SH-SY5Y (cell line): ENCODE data around the gene OMP.

Experiments
- GATA2 ChIP-seq: IDR thresholded peaks from 2 replicates; pipeline ENCODE4 v1.6.1; 2011; ENCODE audit warnings: mild to moderate bottlenecking, low read depth, low read length
- GATA3 ChIP-seq: IDR thresholded peaks from 2 replicates; pipeline ENCODE4 v1.6.1; 2011; ENCODE audit warnings: low read depth, mild to moderate bottlenecking, low read length, moderate library complexity

Gene OMP, protein sequence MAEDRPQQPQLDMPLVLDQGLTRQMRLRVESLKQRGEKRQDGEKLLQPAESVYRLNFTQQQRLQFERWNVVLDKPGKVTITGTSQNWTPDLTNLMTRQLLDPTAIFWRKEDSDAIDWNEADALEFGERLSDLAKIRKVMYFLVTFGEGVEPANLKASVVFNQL

DNA sequence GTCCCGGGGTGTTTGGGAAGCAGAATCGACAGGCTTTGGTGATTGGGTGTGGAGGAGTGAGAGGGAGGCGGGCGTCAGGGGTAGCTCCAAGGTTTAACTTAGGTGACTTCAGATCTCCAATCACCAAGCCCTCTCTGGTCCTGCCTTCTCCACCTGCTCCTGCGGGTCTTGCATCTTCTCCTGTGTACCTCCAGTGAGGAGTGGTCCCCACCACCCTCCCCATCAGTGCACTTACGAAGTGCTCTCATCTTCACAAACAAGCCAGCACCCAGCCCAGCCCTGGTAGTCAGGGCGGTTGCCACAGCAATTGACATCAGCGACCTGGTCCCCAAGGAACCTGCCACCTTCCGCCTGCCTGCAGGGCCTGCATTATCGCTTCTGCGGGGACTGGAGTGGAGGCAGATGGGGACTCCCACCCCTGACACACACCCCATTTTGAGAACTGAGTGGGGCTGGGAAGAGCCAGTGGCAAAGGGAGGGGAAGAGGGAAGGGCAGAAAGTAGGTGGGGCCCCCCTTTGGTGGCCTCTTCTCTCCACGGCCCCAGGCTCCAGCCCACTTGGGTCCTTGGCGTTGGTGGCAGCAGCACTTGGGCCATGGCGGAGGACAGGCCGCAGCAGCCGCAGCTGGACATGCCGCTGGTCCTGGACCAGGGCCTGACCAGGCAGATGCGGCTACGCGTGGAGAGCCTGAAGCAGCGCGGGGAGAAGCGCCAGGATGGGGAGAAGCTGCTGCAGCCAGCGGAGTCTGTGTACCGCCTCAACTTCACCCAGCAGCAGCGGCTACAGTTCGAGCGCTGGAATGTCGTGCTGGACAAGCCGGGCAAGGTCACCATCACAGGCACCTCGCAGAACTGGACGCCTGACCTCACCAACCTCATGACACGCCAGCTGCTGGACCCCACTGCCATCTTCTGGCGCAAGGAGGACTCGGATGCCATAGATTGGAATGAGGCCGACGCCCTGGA is at the start of gene OMP:
Gene OMP (plus strand): TSS at position 595 of the 965 bp plus-strand sequence. CDS start 0 bp downstream, at position 595.
- no peak for TF ChIP-seq GATA2
- no peak for TF ChIP-seq GATA3

DNA sequence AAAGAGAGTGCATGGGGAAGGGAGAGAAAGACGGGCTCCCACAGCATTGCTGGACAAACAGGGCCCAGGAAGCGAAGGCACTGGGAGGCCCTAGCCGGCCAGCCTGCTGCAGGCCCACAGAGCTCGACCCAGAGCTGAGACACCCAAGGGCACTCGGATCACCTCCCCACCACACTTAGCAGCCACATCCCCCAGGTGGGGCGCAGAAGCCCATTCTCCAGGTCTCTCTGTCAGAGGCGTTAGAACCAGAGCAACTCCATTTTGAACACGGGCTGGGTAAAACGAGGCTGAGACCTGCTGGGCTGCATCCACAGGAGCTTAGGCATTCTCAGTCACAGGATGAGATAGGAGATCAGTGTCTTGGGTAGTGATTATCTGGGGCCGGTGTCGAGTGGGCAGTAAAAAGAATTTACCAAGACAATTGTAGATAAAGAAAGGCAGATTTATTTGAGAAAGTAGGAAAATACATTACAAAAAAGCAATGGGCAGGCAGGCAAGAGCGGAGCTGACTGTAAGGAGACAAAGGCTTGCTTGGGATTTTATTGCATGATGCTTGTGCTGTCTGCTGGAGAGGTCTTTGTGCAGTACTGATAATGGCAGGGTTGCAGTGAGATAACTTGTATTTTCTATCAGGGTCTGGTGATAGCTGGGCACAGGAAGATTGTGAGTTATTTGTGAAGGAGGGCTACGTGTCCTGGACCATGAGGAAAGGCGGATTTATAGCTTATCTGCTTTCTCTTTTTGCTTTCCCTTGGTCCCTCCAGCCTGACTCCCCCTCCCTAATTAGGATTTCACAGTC is 49.2 kb upstream of the OMP start:
- TF ChIP-seq GATA2, result no peak
- no peak for TF ChIP-seq GATA3

DNA sequence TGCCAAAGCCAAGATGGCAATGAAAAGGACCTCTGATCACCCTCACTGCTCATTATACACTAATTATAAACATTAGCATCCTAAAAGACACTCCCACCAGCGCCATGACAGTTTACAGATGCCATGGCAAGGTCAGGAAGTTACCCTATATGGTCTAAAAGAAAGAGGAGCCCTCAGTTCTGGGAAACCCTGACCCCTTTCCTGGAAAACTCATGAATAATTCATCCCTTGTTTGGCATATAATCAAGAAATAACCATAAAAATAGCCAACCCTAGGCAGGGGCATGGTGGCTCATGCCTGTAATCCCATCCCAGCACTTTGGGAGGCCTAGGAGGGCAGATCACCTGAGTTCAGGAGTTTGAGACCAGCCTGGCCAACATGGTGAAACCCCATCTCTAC is 48.6 kb upstream of the OMP start:
- no peak for TF ChIP-seq GATA3
- TF ChIP-seq GATA2, result no peak

DNA sequence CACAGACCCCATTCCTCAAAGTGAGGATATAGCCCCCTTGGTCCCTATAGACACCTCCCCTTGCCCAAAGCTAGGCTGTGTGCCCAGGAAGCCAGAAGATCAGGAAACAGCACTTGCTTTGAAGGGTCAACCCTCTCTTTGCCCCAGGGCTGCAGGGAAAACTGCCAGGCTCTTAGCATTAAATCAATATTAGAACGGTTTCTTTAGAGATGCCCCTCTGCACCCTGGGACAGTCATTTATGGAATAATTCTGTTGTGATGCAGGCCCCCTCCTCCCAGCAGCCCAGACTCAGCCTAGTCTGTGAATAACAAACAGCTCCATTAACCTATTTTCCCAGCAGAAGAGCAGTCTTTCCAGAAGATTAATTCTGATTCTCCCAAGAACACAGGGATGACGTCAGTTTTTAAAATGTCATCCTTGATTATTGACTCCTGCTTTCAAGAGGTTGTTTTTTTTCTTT is 47.5 kb upstream of the OMP start:
- TF ChIP-seq GATA2 (no peak), GATA3 (no peak)

DNA sequence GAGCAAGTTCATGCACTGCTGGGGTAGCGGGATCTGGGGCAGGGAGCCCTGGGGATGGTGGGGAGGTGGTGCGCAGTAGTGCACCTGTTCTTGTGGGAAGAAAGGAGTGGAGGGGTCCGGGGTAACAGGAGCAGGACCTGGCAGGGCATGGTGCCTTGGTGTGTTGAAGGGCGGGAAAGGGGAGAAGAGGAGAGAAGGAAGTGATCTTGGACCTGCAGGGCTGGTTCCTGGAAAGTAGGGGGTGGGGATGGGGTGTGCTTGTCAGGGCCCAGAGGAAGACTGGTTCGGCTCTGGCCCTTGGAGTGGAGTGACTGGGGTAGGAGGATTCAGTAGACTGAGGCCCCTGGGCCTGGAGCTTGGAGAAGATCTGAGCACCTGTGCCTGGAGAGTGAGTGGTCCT is 46.7 kb upstream of the OMP start:
- TF ChIP-seq GATA3, result no peak
- TF ChIP-seq GATA2, result no peak

DNA sequence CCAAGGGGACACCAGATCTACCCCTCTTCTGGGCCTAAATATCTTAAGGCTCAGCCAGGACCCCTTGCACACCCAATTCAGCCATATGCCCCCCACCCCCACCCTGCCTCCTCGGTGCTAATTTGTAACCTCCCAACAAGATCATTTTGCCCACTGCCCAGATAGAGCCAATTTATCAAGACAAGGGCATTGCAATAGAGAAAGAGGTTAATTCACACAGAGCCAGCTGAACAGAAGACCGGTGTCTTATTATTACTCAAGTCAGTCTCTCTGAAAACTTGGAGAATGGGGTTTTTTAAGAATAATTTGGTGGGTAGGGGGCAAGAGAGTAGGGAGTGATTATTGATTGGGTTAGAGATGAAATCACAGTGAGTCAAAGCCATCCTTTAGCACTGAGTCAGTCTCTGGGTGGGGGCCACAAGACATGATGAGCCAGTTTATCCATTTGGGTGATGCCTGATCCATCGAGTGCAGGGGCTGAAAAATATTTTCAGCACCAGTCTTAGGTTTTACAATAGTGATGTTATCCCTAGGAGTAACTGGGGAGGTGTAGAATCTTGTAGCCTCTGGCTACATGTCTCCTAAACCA is 45.7 kb upstream of the OMP start:
- TF ChIP-seq GATA2, result no peak
- TF ChIP-seq GATA3, result no peak

DNA sequence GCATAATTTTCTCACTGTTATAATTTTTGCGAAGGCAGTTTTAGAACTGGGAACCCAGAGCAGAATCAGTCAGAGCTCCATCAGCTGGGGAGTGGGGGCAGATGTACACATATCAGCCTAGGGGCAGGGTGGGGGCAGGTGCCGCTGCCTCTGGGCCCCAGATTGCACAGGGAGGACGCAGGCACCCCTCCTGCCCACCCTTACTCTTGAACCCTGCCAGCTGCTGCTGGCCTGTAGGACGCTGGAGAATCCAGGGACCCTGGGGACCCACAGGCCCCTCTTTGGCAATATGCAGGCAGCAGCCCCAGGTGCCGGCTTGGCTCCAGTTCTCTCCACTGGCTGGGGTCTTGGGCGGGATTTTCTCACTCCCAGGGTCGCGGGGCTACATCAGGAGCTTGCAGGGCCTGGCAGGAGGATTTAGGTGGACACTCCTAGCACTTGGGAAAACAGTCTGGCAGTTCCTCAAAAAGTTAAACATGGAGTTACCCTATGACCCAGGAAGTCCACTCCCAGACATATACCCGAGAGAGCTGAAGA is 44.6 kb upstream of the OMP start:
- TF ChIP-seq GATA3 (no peak), GATA2 (no peak)

DNA sequence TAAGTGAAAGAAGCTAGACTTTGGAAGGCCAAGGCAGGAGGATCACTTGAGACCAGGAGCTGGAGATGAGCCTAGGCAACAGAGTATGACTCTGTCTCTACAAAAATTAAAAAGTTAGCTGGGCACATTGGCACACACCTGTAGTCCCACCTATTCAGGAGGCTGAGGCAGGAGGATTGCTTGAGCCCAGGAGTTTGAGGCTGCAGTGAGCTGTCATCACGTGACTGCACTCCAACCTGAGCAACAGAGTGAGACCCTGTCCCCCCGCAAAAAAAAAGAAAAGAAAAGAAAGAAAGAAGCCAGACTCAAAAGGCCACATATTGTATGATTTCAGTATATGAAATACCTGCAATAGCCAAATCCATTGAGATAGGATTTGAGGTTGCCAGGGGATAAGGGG is 43.7 kb upstream of the OMP start:
- TF ChIP-seq GATA3 (no peak), GATA2 (no peak)

DNA sequence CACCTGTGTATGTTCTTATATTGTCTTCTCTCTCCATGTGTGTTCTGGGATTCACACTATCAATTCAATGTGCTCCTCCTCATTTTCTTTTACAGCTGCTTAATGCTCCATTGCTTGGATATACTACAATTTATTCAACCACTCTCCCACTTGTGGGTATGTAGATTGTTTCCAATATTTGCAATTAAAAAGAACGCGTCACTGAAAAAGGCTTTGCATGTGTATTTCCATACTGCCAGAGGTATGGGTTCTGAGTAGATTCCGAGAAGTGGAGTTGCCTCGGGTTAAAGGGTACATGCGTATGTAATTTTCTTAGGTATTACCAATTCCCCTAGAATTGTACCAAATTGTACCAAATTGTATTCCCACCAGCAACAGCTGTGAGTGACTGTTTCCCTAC is 42.8 kb upstream of the OMP start:
- no peak for TF ChIP-seq GATA2
- TF ChIP-seq GATA3, result no peak

DNA sequence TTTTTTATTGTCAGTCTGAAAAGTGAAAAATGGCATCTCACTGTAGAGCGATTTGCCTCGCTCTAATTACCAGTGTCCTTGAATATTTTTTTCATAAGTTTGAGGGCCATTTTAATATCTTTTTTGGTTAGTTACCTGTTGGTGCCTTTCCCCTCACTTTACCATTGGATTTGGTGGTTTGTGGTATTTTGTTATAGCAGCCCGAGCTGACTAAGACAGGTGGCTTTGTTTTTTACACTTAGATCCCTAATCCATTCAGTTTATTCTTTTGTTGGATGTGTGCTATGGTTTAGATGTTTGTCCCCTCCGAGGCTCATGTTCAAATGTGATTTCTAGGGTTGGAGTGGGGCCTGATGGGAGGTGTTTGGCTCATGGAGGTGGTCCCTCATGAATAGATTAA is 42.4 kb upstream of the OMP start:
- TF ChIP-seq GATA2, result no peak
- TF ChIP-seq GATA3, result no peak

DNA sequence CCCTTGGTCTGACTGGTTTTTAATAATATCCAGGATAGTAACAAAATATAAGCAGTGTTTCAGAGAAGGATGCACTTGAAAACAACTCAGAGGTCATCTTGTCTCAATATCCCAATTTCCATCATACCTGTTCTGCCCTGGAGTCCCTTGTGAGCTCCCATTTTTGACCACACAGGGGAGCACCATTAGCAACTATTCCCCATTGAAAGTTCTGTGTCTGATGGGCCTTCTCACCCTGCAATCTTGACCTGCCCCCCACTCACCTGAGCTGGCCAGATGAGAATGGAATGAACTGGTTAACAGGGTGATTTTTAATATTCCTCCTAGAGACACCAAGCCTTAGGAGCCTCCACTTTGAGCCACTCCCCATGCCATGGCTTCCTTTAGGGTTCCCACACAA is 39.7 kb upstream of the OMP start:
- no peak for TF ChIP-seq GATA3
- TF ChIP-seq GATA2, result no peak

DNA sequence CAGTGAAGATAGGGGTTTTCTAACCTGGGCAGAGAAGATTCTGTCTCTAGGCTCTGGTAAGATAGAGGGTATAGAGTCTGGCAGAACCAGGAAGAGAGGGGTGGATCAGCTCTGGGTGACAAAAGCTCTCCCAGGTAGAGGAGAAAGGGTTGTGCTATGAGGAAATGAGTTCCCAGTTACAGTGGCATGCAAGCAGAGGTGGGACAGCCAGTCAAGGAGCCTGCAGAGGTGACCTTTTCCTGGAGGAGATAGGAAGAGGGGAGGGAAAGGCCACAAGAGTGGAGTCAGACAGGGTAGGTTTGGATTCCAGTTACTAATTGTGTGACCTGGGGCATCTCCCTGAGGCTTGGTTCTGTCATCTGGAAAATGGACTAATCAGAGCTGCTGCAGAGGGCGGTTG is 39.2 kb upstream of the OMP start:
- TF ChIP-seq GATA2 (no peak), GATA3 (no peak)

DNA sequence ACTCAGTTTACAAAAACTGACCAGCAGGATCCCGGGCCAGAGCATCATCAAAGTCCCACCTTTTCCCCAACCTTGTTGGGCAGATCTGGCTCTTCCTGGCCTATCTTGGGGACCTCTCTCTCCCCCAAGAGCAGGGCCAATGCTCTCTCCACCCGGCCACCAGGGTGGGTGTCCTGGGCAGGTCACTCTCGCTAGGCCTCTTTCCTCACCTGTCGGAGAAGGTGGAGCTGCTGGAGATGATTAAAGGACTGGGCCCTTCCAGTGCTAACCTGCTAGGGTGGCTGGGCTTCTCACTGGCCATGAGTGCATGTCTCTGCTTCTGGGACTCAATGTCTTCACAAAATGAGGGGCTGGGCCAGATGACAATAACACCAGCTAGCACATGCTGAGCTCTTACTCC is 38.8 kb upstream of the OMP start:
- no peak for TF ChIP-seq GATA3
- no peak for TF ChIP-seq GATA2
